T-helper 2 cell treated with Interferon-gamma antibody and Interleukin-4, amounts not matched to agents 5 μg/mL and 100 μg/mL, for 36 hours (primary cell): ENCODE measurements around the gene ZFP90.

Source experiments
- DNase-seq: peaks from one replicate; pipeline ENCODE4 v3.0.0; 2021; ENCODE audit warnings: low spot score
- H3K27ac Mint-ChIP-seq: one replicate; pipeline ENCODE4 v1.8.0; 2021; ENCODE audit warnings: mild to moderate bottlenecking, mixed read lengths
- H3K27me3 Mint-ChIP-seq: one replicate; pipeline ENCODE4 v1.8.0; 2021; ENCODE audit warnings: low read depth, mixed read lengths
- H3K36me3 Mint-ChIP-seq: one replicate; pipeline ENCODE4 v1.8.0; 2021; ENCODE audit warnings: low read depth, mixed read lengths
- H3K4me1 Mint-ChIP-seq: one replicate; pipeline ENCODE4 v1.8.0; 2021; ENCODE audit warnings: low read depth, mixed read lengths
- H3K4me3 Mint-ChIP-seq: one replicate; pipeline ENCODE4 v1.8.0; 2022; ENCODE audit warnings: mild to moderate bottlenecking, moderate library complexity, mixed read lengths
- H3K9me3 Mint-ChIP-seq: one replicate; pipeline ENCODE4 v1.8.0; 2021; ENCODE audit warnings: mixed read lengths

ZFP90 gene

GRCh38 chr16:68508013-68508412 is 31.1 kb upstream of the ZFP90 start:
- Mint-ChIP-seq H3K36me3 (no peaks in the 10 kb centered on the region), H3K9me3 (no peaks in the 10 kb centered on the region), H3K27me3 (peaks cover 27% of the 10 kb centered on the region), H3K4me3 (no peak overlapping the region), H3K27ac (no peak overlapping the region), H3K4me1 (no peaks in the 10 kb centered on the region)
- no peak for DNase-seq

GRCh38 chr16:68508641-68509240 is 30.4 kb upstream of the ZFP90 start:
- Mint-ChIP-seq H3K27me3 (peaks cover 24% of the 10 kb centered on the region), H3K36me3 (no peaks in the 10 kb centered on the region), H3K4me1 (no peaks in the 10 kb centered on the region), H3K4me3 (no peak overlapping the region), H3K9me3 (no peaks in the 10 kb centered on the region), H3K27ac (no peak overlapping the region)
- DNase-seq, result no peak

GRCh38 chr16:68509381-68509780 is 29.7 kb upstream of the ZFP90 start:
- no peaks in the 10 kb centered on the region for H3K4me1 Mint-ChIP-seq
- DNase-seq, result no peak
- no peaks in the 10 kb centered on the region for H3K9me3 Mint-ChIP-seq
- H3K27me3 Mint-ChIP-seq, result peaks cover 24% of the 10 kb centered on the region
- no peak overlapping the region for H3K27ac Mint-ChIP-seq
- H3K4me3 Mint-ChIP-seq, result no peak overlapping the region
- no peaks in the 10 kb centered on the region for H3K36me3 Mint-ChIP-seq

- H3K9me3 Mint-ChIP-seq, result no peaks in the 10 kb centered on the region
- no peak overlapping the region for H3K27ac Mint-ChIP-seq
- H3K27me3 Mint-ChIP-seq, result peaks cover 22% of the 10 kb centered on the region
- H3K4me3 Mint-ChIP-seq, result no peak overlapping the region
- H3K36me3 Mint-ChIP-seq, result no peaks in the 10 kb centered on the region
- DNase-seq, result no peak
- no peaks in the 10 kb centered on the region for H3K4me1 Mint-ChIP-seq
These were observed 28.3 kb upstream of the ZFP90 start for GRCh38 chr16:68510775-68511174.

- Mint-ChIP-seq H3K9me3 (no peaks in the 10 kb centered on the region), H3K27me3 (peaks cover 15% of the 10 kb centered on the region), H3K27ac (no peak overlapping the region), H3K4me3 (no peak overlapping the region), H3K36me3 (no peaks in the 10 kb centered on the region), H3K4me1 (no peaks in the 10 kb centered on the region)
- DNase-seq, result no peak
These were observed 26.9 kb upstream of the ZFP90 start for GRCh38 chr16:68512183-68512582.

- no peaks in the 10 kb centered on the region for H3K36me3 Mint-ChIP-seq
- no peaks in the 10 kb centered on the region for H3K9me3 Mint-ChIP-seq
- no peak overlapping the region for H3K27ac Mint-ChIP-seq
- H3K4me1 Mint-ChIP-seq, result no peaks in the 10 kb centered on the region
- no peak for DNase-seq
- H3K4me3 Mint-ChIP-seq, result no peak overlapping the region
- H3K27me3 Mint-ChIP-seq, result peaks cover 17% of the 10 kb centered on the region
These were observed 26.3 kb upstream of the ZFP90 start for GRCh38 chr16:68512742-68513141.

GRCh38 chr16:68514511-68514910 is 24.6 kb upstream of the ZFP90 start:
- peaks cover 6% of the 10 kb centered on the region for H3K27me3 Mint-ChIP-seq
- no peak for DNase-seq
- no peak overlapping the region for H3K4me3 Mint-ChIP-seq
- H3K36me3 Mint-ChIP-seq, result no peaks in the 10 kb centered on the region
- H3K27ac Mint-ChIP-seq, result no peak overlapping the region
- no peaks in the 10 kb centered on the region for H3K4me1 Mint-ChIP-seq
- no peaks in the 10 kb centered on the region for H3K9me3 Mint-ChIP-seq

- no peak for DNase-seq
- Mint-ChIP-seq H3K36me3 (no peaks in the 10 kb centered on the region), H3K4me1 (peaks cover 5% of the 10 kb centered on the region), H3K4me3 (no peak overlapping the region), H3K27ac (no peak overlapping the region), H3K27me3 (peaks cover 12% of the 10 kb centered on the region), H3K9me3 (no peaks in the 10 kb centered on the region)
These were observed 21.4 kb upstream of the ZFP90 start for GRCh38 chr16:68517606-68518166.

GRCh38 chr16:68519225-68519745 is 19.8 kb upstream of the ZFP90 start:
- Mint-ChIP-seq H3K4me3 (no peak overlapping the region), H3K9me3 (no peaks in the 10 kb centered on the region), H3K4me1 (peaks cover 5% of the 10 kb centered on the region), H3K36me3 (no peaks in the 10 kb centered on the region), H3K27me3 (peaks cover 12% of the 10 kb centered on the region), H3K27ac (no peak overlapping the region)
- DNase-seq, result no peak

- Mint-ChIP-seq H3K4me1 (peaks cover 5% of the 10 kb centered on the region), H3K27ac (peak overlapping the region; percentile 55), H3K9me3 (no peaks in the 10 kb centered on the region), H3K27me3 (peaks cover 12% of the 10 kb centered on the region), H3K36me3 (no peaks in the 10 kb centered on the region), H3K4me3 (peak overlapping the region; percentile 46)
- DNase-seq, result peak; percentile 78
These were observed 18.4 kb upstream of the ZFP90 start for GRCh38 chr16:68520649-68521086.

- Mint-ChIP-seq H3K27me3 (peaks cover 7% of the 10 kb centered on the region), H3K4me1 (peaks cover 10% of the 10 kb centered on the region), H3K4me3 (no peak overlapping the region), H3K9me3 (no peaks in the 10 kb centered on the region), H3K36me3 (no peaks in the 10 kb centered on the region), H3K27ac (no peak overlapping the region)
- DNase-seq, result no peak
These were observed 14.8 kb upstream of the ZFP90 start for GRCh38 chr16:68524069-68524820.

GRCh38 chr16:68526143-68526781 is 12.8 kb upstream of the ZFP90 start:
- no peak overlapping the region for H3K27ac Mint-ChIP-seq
- peaks cover 17% of the 10 kb centered on the region for H3K4me1 Mint-ChIP-seq
- no peaks in the 10 kb centered on the region for H3K9me3 Mint-ChIP-seq
- DNase-seq, result no peak
- H3K4me3 Mint-ChIP-seq, result no peak overlapping the region
- H3K27me3 Mint-ChIP-seq, result peaks cover 4% of the 10 kb centered on the region
- no peaks in the 10 kb centered on the region for H3K36me3 Mint-ChIP-seq

- H3K9me3 Mint-ChIP-seq, result no peaks in the 10 kb centered on the region
- H3K4me3 Mint-ChIP-seq, result no peak overlapping the region
- no peaks in the 10 kb centered on the region for H3K27me3 Mint-ChIP-seq
- H3K4me1 Mint-ChIP-seq, result peaks cover 18% of the 10 kb centered on the region
- no peak overlapping the region for H3K27ac Mint-ChIP-seq
- H3K36me3 Mint-ChIP-seq, result no peaks in the 10 kb centered on the region
- no peak for DNase-seq
These were observed 12.3 kb upstream of the ZFP90 start for GRCh38 chr16:68526782-68527145.

GRCh38 chr16:68528233-68528632 is 10.9 kb upstream of the ZFP90 start:
- H3K36me3 Mint-ChIP-seq, result peaks cover 6% of the 10 kb centered on the region
- peaks cover 6% of the 10 kb centered on the region for H3K9me3 Mint-ChIP-seq
- H3K4me1 Mint-ChIP-seq, result peaks cover 18% of the 10 kb centered on the region
- DNase-seq, result no peak
- no peak overlapping the region for H3K4me3 Mint-ChIP-seq
- no peak overlapping the region for H3K27ac Mint-ChIP-seq
- H3K27me3 Mint-ChIP-seq, result no peaks in the 10 kb centered on the region
